ENCODE measurements around the gene TMEM178B.

DNA sequence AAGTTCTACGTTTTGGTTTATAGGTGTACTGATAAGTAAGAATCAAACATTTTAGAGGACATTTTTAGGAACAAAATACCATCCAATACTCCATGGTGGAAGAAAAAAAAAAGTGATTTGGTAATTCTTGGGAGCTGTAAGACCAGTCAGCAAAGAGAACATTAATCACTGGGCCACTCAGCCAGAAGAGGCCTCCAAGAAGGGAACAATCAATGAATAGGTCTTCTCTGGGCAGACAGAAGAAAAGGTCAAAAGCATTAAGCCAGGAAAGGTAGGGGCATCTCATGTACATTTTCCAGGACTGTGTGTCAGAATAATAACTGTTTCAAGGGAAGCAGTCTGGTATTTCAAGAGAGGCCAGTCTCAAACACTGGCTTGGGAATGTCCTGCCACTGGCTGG is 286.9 kb downstream of the TMEM178B start:
- TF ChIP-seq YY1 (IDR thresholded peaks at IDR 0.05; ENCODE audit: insufficient read depth, insufficient read length) = no peak
- no peak for TF ChIP-seq ZNF274 (IDR thresholded peaks at IDR 0.05; ENCODE audit: low read depth, low read length)

Measured in NT2/D1 (cell line).